ENCODE measurements around the gene SIPA1L3. TPM values are rescaled to one million over a fixed set of nuclear protein-coding genes. Genes with fewer than 3 reads are reported as not detected.

SIPA1L3 gene
- total RNA-seq, 1 donor from 2014 or later, result 8.8 TPM

DNA sequence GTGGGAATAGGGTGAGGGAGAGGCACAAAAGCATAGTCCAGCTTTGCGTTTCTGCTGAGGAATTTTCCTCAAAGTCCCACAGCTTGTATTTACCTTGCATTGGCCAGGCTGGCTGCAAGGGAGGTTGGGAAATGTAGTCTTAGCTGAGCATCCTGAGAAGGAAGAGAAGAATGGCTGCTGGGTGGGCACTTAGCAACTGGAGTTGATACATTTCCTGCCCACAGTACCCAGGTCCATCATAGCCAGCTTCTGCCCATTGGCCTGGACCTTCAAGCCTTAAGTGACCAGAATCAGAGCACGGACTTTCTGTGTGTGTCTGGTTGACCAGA lies 112.4 kb downstream of the SIPA1L3 start:
- DNase-seq, result no peak
- no peaks in the 10 kb centered on the region for H3K9me3 ChIP-seq (replicated peaks)
- TF ChIP-seq, protein P1, sequence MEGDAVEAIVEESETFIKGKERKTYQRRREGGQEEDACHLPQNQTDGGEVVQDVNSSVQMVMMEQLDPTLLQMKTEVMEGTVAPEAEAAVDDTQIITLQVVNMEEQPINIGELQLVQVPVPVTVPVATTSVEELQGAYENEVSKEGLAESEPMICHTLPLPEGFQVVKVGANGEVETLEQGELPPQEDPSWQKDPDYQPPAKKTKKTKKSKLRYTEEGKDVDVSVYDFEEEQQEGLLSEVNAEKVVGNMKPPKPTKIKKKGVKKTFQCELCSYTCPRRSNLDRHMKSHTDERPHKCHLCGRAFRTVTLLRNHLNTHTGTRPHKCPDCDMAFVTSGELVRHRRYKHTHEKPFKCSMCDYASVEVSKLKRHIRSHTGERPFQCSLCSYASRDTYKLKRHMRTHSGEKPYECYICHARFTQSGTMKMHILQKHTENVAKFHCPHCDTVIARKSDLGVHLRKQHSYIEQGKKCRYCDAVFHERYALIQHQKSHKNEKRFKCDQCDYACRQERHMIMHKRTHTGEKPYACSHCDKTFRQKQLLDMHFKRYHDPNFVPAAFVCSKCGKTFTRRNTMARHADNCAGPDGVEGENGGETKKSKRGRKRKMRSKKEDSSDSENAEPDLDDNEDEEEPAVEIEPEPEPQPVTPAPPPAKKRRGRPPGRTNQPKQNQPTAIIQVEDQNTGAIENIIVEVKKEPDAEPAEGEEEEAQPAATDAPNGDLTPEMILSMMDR (IDR thresholded peaks at IDR 0.05; ENCODE audit: borderline replicate concordance), result no peak
- no peaks in the 10 kb centered on the region for H3K27me3 ChIP-seq (ENCODE audit: low read depth)
- intact Hi-C loops (cut with micrococcal nuclease), result no loop called here
- no peaks in the 10 kb centered on the region for H3K36me3 ChIP-seq
- H3K4me3 ChIP-seq, result no peak overlapping the region
- H3K4me1 ChIP-seq, result peaks cover 13% of the 10 kb centered on the region
- H3K27ac ChIP-seq (replicated peaks), result no peak overlapping the region

DNA sequence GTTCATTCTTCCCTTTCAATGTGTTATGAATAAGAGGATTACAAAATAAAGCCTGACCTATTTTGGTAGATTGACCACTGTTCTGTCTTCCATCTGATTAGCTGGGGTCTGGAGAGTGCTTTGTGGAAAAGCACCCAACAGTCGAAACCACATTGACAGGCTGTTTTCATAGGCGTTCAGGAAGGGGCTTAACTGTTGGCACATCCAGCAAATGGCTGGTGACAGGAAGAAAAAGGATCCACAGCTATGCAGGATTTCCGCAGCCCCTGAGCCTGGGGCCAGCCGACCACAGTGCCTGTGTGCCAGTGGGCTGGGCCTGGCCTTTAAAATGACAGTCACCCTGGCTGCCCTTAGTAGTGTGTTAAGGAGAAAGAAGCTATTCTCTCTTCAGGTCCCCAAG lies 113.3 kb downstream of the SIPA1L3 start:
- Histone ChIP-seq H3K9me3 (replicated peaks) (no peaks in the 10 kb centered on the region), H3K27ac (replicated peaks) (no peak overlapping the region), H3K4me1 (peaks cover 13% of the 10 kb centered on the region), H3K36me3 (no peaks in the 10 kb centered on the region), H3K4me3 (no peak overlapping the region), H3K27me3 (ENCODE audit: low read depth) (no peaks in the 10 kb centered on the region)
- TF ChIP-seq, protein P1 (IDR thresholded peaks at IDR 0.05; ENCODE audit: borderline replicate concordance), result no peak
- intact Hi-C loops (cut with micrococcal nuclease), result no loop called here
- DNase-seq, result no peak

DNA sequence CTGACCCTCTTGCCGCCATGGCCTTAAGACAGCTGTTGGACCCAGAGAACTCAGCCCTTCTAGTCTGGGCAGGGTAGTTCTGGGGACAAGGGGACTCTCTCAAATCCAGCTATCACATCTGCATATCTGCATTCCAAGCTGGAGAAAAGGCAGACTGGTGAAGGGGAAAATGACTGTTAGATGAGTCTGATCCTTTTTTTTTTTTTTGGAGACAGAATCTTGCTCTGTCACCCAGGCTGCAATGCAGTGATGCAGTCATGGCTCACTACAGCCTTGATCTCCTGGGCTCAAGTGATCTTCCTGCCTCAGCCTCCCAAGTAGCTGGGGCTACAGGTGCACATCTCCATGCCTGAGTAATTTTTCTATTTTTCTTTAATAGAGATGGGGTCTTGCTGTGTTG lies 114.3 kb downstream of the SIPA1L3 start:
- H3K9me3 ChIP-seq (replicated peaks), result no peaks in the 10 kb centered on the region
- no peak overlapping the region for H3K27ac ChIP-seq (replicated peaks)
- TF ChIP-seq, protein P1 (IDR thresholded peaks at IDR 0.05; ENCODE audit: borderline replicate concordance), result no peak
- no peaks in the 10 kb centered on the region for H3K36me3 ChIP-seq
- no peak for DNase-seq
- intact Hi-C loops (cut with micrococcal nuclease), result no loop called here
- no peak overlapping the region for H3K4me3 ChIP-seq
- no peaks in the 10 kb centered on the region for H3K27me3 ChIP-seq (ENCODE audit: low read depth)
- H3K4me1 ChIP-seq, result peaks cover 13% of the 10 kb centered on the region

DNA sequence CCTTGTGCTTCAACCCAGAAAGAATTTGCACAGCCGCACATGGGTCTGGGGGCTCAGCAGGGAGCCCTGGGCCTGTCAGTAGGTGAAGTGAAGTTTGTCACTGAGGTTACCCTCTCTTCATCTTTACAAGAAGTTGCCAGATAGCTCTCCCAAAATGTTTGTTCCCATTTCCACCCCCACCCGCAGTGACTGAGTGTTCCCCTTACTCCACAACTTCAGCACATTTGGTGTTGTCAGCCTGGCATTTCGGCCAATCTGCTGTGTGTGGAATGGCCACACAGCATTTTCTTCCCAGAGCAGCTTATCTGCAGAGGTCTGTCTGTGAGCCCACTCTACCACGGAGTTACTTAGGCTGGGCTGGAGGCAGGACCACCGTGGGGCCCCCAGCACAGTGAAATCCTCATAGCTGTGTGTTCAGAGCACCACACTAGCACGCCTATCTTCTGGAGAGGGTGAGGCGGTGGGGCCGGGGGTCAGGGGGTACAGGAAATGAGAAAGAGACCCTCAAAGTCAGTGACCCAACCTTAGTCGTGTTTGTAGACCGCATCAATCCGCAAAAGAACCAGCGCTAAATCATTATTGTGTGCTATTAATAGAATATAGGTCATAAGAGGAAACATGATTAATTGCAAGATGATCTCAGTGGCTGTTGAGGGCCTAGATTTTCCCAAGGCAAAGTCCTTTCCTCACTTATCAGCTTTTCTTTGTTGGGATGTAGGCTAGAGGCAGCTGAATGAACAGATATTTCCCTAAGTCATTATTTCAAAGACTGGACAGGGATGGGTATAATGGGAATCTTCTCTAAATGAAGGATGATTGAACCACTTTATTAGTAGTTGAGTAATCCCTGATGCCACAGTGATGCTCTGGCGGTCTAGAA lies 116.0 kb downstream of the SIPA1L3 start:
- TF ChIP-seq, protein P1 (IDR thresholded peaks at IDR 0.05; ENCODE audit: borderline replicate concordance), result no peak
- Histone ChIP-seq H3K27me3 (ENCODE audit: low read depth) (no peaks in the 10 kb centered on the region), H3K9me3 (replicated peaks) (no peaks in the 10 kb centered on the region), H3K36me3 (no peaks in the 10 kb centered on the region), H3K27ac (replicated peaks) (no peak overlapping the region), H3K4me3 (no peak overlapping the region), H3K4me1 (peaks cover 13% of the 10 kb centered on the region)
- intact Hi-C loops (cut with micrococcal nuclease), result no loop called here
- DNase-seq, result no peak

DNA sequence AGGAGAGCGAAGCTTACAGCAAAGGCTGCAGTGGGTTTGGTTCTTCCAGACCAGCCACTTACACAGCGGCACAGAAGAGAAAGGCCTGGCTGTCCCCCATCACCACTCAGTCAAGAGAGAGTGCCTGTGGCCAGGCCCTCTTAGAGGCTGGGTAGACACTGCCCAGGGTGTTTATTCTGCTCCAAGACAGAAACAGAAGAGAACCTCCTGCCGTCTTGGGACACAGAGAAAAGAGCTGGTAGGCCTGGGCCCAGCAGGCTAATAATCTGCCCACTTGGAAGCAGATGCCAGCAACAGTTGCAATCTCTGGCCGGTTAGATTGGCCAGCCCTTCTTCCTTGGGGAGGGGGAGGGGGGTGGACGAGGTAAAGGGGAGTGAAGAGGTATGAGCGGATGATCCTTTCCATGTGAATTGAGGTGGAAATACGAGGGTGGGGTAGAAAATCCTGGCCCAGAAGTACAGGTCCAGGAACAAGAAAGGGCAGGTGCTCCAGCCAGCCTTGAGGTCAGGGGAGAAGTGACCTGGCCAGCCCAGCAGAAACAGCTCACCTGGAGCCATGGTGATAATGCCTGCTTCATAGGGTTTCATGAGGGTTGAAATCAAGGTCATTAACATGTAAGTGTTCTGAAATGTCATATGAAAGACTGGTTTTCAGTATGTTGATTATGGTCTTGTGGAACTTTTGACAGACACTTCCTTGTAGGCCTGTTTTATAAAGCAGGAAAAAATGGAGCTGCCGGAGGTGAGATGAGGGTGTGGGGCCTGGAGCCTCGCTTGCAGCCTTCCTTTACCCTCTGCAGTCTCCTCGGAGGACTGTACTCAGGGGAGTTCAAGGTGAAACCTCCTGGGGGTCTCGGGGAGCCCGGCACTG lies 116.9 kb downstream of the SIPA1L3 start:
- no peaks in the 10 kb centered on the region for H3K9me3 ChIP-seq (replicated peaks)
- peaks cover 13% of the 10 kb centered on the region for H3K4me1 ChIP-seq
- no peak overlapping the region for H3K4me3 ChIP-seq
- no peaks in the 10 kb centered on the region for H3K36me3 ChIP-seq
- TF ChIP-seq, protein P1 (IDR thresholded peaks at IDR 0.05; ENCODE audit: borderline replicate concordance), result no peak
- no peak for DNase-seq
- intact Hi-C loops (cut with micrococcal nuclease), result no loop called here
- H3K27ac ChIP-seq (replicated peaks), result no peak overlapping the region
- H3K27me3 ChIP-seq (ENCODE audit: low read depth), result no peaks in the 10 kb centered on the region
